Chondrocyte (in vitro differentiated cells): Measurements from ENCODE around the gene COLEC11. TPM values are rescaled to one million over a fixed set of nuclear protein-coding genes. Genes with fewer than 3 reads are reported as not detected.
"Not testable (repeated sequence)": the region's sequence is repeated elsewhere in the genome, so short reads cannot be mapped to it uniquely, and the experiment has no call there.

Experiments used
- DNase-seq: peaks from one replicate; pipeline ENCODE4 v3.0.0; 2021; ENCODE audit warnings: mixed read lengths, low spot score
- H3K27ac Mint-ChIP-seq: one replicate; pipeline ENCODE4 v1.8.0; 2021; ENCODE audit warnings: mild to moderate bottlenecking, moderate library complexity, mixed read lengths; ENCODE audit not compliant: unreplicated experiment
- H3K27me3 Mint-ChIP-seq: 2 replicates; pipeline ENCODE4 v1.8.0; 2021; ENCODE audit warnings: low read depth, mixed read lengths
- H3K36me3 Mint-ChIP-seq: 2 replicates; pipeline ENCODE4 v1.8.0; 2021; ENCODE audit warnings: low read depth, mixed read lengths
- H3K4me1 Mint-ChIP-seq: 2 replicates; pipeline ENCODE4 v1.8.0; 2021; ENCODE audit warnings: low read depth, mild to moderate bottlenecking, mixed read lengths
- H3K4me3 Mint-ChIP-seq: one replicate; pipeline ENCODE4 v1.8.0; 2021; ENCODE audit warnings: mild to moderate bottlenecking, moderate library complexity, mixed read lengths; ENCODE audit not compliant: unreplicated experiment
- H3K9me3 Mint-ChIP-seq: 2 replicates; pipeline ENCODE4 v1.8.0; 2021; ENCODE audit warnings: low read depth, mixed read lengths
- total RNA-seq: library from RNA; stranded (reverse); gene quantifications from 3 replicates; pipeline ENCODE4 v1.2.1, GENCODE V29; 2021
- TF ChIP-seq, protein P1 (sequence below): fragments of 200-600 bp; sonication (generic); IDR thresholded peaks from 2 replicates; pipeline ENCODE4 v1.5.0; 2021; ENCODE audit warnings: antibody characterized with exemption, mild to moderate bottlenecking, moderate library complexity

The COLEC11 gene
- total RNA-seq, 1 donor from 2014 or later: not detected

DNA sequence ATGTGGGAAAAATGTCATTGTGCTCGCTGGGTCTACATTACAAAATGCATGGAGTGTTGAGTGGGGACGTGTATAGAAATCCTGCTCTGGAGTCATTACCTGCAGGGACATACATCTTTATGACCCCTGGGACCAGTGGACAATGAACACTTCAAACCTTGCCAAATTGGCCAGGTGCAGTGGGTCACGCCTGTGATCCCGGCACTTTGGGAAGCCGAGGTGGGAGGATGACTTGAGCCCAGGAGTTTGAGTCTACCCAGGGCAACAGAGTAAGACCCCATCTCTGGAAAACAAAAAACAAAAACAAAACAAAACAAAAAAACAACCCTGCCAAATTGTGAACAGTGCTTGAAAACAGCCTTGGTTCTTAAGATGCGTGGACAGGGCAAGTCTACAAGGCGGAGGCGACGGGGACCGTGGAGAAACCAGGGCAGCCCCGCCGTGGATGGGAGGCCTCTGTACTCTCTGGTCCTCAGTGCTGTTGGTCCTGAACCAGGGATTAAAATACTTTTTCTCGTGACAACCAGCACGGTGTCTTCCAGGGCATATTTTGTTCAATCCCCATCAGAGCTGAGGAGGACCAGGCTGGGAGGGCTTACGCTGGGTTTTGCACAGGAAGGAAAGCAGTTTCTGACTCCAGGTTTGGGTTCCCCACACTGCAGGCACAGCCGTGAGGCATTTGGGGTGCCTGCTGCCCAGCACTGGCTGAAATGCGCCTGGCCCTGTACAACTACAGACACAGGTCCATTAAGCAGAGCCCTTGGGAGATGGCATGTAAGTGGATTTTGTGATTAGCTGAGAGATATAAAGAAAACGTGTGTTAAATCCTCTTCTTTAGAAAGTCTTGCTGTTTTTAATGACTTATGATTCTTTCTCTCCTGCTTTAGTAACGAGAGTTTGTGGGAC, 13.7 kb downstream of the COLEC11 start:
- Mint-ChIP-seq H3K27ac (no peak overlapping the region), H3K4me3 (no peak overlapping the region), H3K36me3 (no peaks in the 10 kb centered on the region), H3K4me1 (no peaks in the 10 kb centered on the region), H3K9me3 (no peaks in the 10 kb centered on the region), H3K27me3 (peaks cover 12% of the 10 kb centered on the region)
- DNase-seq: peak; percentile 61
- TF ChIP-seq, protein P1, sequence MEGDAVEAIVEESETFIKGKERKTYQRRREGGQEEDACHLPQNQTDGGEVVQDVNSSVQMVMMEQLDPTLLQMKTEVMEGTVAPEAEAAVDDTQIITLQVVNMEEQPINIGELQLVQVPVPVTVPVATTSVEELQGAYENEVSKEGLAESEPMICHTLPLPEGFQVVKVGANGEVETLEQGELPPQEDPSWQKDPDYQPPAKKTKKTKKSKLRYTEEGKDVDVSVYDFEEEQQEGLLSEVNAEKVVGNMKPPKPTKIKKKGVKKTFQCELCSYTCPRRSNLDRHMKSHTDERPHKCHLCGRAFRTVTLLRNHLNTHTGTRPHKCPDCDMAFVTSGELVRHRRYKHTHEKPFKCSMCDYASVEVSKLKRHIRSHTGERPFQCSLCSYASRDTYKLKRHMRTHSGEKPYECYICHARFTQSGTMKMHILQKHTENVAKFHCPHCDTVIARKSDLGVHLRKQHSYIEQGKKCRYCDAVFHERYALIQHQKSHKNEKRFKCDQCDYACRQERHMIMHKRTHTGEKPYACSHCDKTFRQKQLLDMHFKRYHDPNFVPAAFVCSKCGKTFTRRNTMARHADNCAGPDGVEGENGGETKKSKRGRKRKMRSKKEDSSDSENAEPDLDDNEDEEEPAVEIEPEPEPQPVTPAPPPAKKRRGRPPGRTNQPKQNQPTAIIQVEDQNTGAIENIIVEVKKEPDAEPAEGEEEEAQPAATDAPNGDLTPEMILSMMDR: no peak

DNA sequence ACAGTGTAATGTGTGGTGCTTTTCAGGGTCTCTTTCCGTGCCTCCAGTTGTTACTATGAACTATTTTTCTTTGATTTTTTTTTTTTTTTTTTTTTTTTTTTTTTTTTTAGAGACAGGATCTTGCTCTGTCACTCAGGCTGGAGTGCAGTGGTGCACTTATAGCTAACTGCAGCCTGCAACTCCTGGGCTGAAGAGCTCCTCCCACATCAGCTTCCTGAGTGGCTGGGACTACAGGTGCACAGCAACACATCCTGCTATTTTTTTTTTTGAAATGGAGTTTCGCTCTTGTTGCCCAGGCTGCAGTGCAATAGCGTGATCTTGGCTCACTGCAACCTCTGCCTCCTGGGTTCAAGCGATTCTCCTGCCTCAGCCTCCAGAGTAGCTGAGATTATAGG, 14.4 kb downstream of the COLEC11 start:
- H3K4me1 Mint-ChIP-seq, DNase-seq, H3K27ac Mint-ChIP-seq, H3K9me3 Mint-ChIP-seq, H3K4me3 Mint-ChIP-seq, H3K36me3 Mint-ChIP-seq: not testable (repeated sequence)
- peaks cover 12% of the 10 kb centered on the region for H3K27me3 Mint-ChIP-seq

DNA sequence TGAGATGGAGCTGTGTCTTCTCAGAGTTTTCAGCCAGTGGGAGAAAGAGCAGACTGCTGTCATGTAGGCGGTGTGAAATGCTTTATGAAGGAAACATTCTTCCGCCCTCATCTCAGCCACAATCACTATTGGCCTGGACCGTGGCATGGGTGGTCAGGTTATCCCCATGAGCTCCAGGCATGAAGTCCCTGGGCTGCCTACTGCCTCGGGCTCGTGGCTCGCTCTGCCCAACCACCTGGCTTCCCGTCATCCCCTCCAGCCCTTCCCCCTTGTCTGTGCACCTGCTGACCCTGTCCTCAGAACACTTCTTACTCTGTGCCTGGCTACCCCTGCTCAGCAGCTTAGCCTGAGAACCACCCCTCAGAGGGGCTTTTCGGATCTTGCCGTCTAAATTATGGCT, 15.5 kb downstream of the COLEC11 start:
- Mint-ChIP-seq H3K27me3 (peaks cover 12% of the 10 kb centered on the region), H3K27ac (no peak overlapping the region), H3K9me3 (peaks cover 3% of the 10 kb centered on the region)

DNA sequence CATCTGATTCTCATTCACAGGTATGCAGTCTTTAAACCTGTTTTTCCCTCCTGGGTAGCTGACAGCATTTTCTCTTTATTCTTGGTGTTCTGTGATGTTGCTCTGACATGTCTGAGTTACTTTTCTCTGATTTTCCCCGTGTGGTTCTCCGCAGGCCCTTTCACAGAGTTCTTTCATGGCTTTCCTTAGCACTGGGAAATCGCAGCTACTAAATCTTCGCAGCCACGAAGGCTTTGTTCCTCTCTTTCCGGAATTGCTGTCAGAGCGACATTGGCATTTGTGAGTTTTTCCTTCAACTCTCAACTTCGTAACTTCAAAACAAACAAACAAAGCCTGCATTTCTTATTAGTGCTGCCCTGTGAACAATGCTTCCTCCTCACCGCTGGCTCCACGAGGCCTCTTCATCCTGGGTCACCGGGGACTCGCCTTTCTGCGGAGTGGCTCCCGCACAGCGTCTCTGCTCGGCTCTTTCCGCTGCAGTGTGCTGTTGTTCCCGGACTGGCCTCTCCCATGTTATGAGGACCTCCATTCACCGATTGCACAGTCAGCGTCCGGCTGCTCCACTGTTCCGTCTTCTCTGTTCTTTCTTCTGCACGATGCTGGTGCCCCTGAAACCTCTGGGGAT, 16.1 kb downstream of the COLEC11 start:
- Mint-ChIP-seq H3K27ac (no peak overlapping the region), H3K27me3 (peaks cover 12% of the 10 kb centered on the region), H3K4me1 (no peaks in the 10 kb centered on the region), H3K9me3 (peaks cover 3% of the 10 kb centered on the region), H3K4me3 (no peak overlapping the region), H3K36me3 (no peaks in the 10 kb centered on the region)
- TF ChIP-seq, protein P1: no peak
- DNase-seq: peak; percentile 64

More for the DNA sequence above, 15.5 kb downstream of the COLEC11 start:
- no peak overlapping the region for H3K4me3 Mint-ChIP-seq
- H3K36me3 Mint-ChIP-seq: no peaks in the 10 kb centered on the region
- peak; percentile 55 for DNase-seq
- H3K4me1 Mint-ChIP-seq: no peaks in the 10 kb centered on the region
- TF ChIP-seq, protein P1: no peak

DNA sequence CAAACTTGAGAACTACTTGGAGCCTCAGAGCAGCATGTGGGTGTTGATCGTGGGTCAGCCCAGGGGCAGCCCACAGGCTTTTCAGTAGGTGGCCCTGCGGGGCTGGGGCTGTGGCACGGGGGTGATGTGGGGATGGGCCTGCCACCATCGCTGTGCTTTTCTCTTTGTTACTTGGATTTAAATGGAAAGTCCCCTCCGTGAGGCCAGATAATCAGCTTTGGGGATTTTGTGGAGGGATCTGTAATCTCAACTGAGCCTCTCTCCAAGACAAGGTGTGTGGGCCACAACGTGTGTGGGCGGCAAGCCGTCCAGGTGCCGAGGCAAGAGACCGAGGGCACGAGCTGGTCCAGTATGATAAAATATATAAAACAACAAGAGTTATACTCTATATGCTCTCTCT, 16.7 kb downstream of the COLEC11 start:
- TF ChIP-seq, protein P1: no peak
- H3K9me3 Mint-ChIP-seq: peaks cover 3% of the 10 kb centered on the region
- peak; percentile 53 for DNase-seq
- H3K4me1 Mint-ChIP-seq: no peaks in the 10 kb centered on the region
- H3K4me3 Mint-ChIP-seq: no peak overlapping the region
- peaks cover 12% of the 10 kb centered on the region for H3K27me3 Mint-ChIP-seq
- H3K36me3 Mint-ChIP-seq: no peaks in the 10 kb centered on the region
- H3K27ac Mint-ChIP-seq: no peak overlapping the region
